ENCODE results near the gene TMEM132D. TPM values are rescaled to one million over a fixed set of nuclear protein-coding genes. Genes with fewer than 3 reads are reported as not detected.

TMEM132D gene
- total and polyA plus RNA-seq, 2 donors (not counting 3 experiments of a cell fraction or from before 2014, with no cell fraction given) = not detected

DNA sequence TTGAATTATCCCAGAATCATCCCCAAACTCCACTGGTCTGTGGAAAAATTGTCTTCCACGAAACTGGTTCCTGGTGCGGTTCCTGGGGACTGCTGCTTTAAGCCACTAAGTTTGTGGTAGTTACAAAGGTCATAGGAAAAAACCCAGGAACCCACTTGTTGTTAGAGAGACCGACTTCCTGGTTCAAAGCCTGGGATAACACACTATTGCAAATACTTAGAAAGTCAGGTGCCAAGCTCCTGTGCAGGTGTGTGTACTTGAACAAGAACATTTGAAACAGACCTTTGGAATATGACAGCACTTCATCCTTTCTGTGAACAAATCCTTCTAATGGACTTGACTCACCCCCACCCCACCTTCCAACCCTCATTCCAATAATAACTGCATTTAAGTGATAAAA, 530.9 kb downstream of the TMEM132D start:
- CTCF ChIA-PET = no interaction called here
- Histone ChIP-seq H3K27ac (ENCODE audit: insufficient read depth, low read depth, low read length) (no peak overlapping the region), H2AFZ (ENCODE audit: low read depth, low read length) (no peak overlapping the region), H3K4me3 (replicated peaks in 1 of 3; ENCODE audit: insufficient read depth in 1 of 3, low read depth in 1 of 3, low read length in 3 of 3) (no peak overlapping the region), H3K4me2 (ENCODE audit: insufficient read depth, low read length) (no peak overlapping the region), H3K36me3 (ENCODE audit: control insufficient read depth in 2 of 2, extremely low read depth in 1 of 2, insufficient read depth in 2 of 2, low read length in 2 of 2) (no peaks in the 10 kb centered on the region), H3K9ac (replicated peaks; ENCODE audit: extremely low read depth, insufficient read depth, low read length) (no peak overlapping the region), H3K9me1 (replicated peaks; ENCODE audit: control insufficient read depth, extremely low read depth, insufficient read depth, low read length) (no peaks in the 10 kb centered on the region), H3K4me1 (ENCODE audit: control insufficient read depth, extremely low read depth, insufficient read depth, low read length) (no peaks in the 10 kb centered on the region), H3K27me3 (ENCODE audit: control insufficient read depth in 2 of 2, insufficient read depth in 2 of 2, low read length in 2 of 2) (no peaks in the 10 kb centered on the region), H4K20me1 (replicated peaks; ENCODE audit: control insufficient read depth, extremely low read depth, insufficient read depth, low read length) (no peaks in the 10 kb centered on the region), H3K9me3 (replicated peaks; ENCODE audit: control insufficient read depth, insufficient read depth, low read length) (peaks cover 7% of the 10 kb centered on the region), H3K79me2 (ENCODE audit: control insufficient read depth, insufficient read depth, low read length) (no peaks in the 10 kb centered on the region)
- dilution Hi-C loops (cut with MboI; ENCODE audit: extremely low pct_ligation_motif_present, low sequenced_read_pairs) = no loop called here
- FAIRE-seq = no peak
- no peak for DNase-seq (ENCODE audit: low read depth, low spot score)
- TF ChIP-seq MYC (IDR thresholded peaks at IDR 0.05; ENCODE audit: low read depth, low read length) (no peak), POLR2A (IDR thresholded peaks at IDR 0.05; ENCODE audit: low read depth, low read length) (no peak), GATA2 (IDR thresholded peaks at IDR 0.05; ENCODE audit: insufficient read depth, insufficient read length, low read depth, low read length) (no peak), POLR2AphosphoS5 (IDR thresholded peaks at IDR 0.05; ENCODE audit: insufficient read depth, low read depth, low read length) (no peak), FOS (IDR thresholded peaks at IDR 0.05; ENCODE audit: borderline replicate concordance, insufficient read depth, low read length) (no peak), EZH2 (IDR thresholded peaks at IDR 0.05; ENCODE audit: borderline replicate concordance, low read depth, low read length, severe bottlenecking) (no peak)
- intact Hi-C loops (cut with micrococcal nuclease) = no loop called here
- POLR2A ChIA-PET = no interaction called here
- BruUV-seq (replicated peaks) = no TSS peak

DNA sequence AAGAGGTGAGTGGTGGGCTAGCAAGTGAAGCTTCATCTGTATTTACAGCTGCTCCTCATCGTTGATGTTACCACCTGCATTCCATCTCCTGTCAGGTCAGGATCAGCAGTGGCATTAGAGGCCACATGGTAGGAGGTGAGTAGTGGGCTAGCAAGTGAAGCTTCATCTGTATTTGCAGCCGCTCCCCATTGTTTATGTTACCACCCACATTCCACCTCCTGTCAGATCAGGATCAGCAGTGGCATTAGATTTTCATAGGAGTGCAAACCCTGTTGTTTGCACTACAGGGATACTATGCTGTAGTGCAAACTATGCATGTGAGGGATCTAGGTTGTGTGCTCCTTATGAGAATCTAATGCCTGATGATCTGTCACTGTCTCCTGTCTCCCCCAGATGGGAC, 531.5 kb downstream of the TMEM132D start:
- no peak overlapping the region for H3K4me2 ChIP-seq (ENCODE audit: insufficient read depth, low read length)
- no peak overlapping the region for H3K4me3 ChIP-seq (replicated peaks in 1 of 3; ENCODE audit: insufficient read depth in 1 of 3, low read depth in 1 of 3, low read length in 3 of 3)
- no peaks in the 10 kb centered on the region for H3K4me1 ChIP-seq (ENCODE audit: control insufficient read depth, extremely low read depth, insufficient read depth, low read length)
- TF ChIP-seq POLR2A (IDR thresholded peaks at IDR 0.05; ENCODE audit: low read depth, low read length) = no peak
- TF ChIP-seq POLR2AphosphoS5 (IDR thresholded peaks at IDR 0.05; ENCODE audit: insufficient read depth, low read depth, low read length) = no peak
- no peak for TF ChIP-seq EZH2 (IDR thresholded peaks at IDR 0.05; ENCODE audit: borderline replicate concordance, low read depth, low read length, severe bottlenecking)
- dilution Hi-C loops (cut with MboI; ENCODE audit: extremely low pct_ligation_motif_present, low sequenced_read_pairs) (no loop called here), intact Hi-C loops (cut with micrococcal nuclease) (no loop called here)
- H3K27me3 ChIP-seq (ENCODE audit: control insufficient read depth in 2 of 2, insufficient read depth in 2 of 2, low read length in 2 of 2) = no peaks in the 10 kb centered on the region
- no peaks in the 10 kb centered on the region for H3K79me2 ChIP-seq (ENCODE audit: control insufficient read depth, insufficient read depth, low read length)
- H3K9me1 ChIP-seq (replicated peaks; ENCODE audit: control insufficient read depth, extremely low read depth, insufficient read depth, low read length) = no peaks in the 10 kb centered on the region
- no peaks in the 10 kb centered on the region for H4K20me1 ChIP-seq (replicated peaks; ENCODE audit: control insufficient read depth, extremely low read depth, insufficient read depth, low read length)
- POLR2A ChIA-PET = no interaction called here
- DNase-seq (ENCODE audit: low read depth, low spot score) (no peak), FAIRE-seq (no peak)
- no peak overlapping the region for H3K27ac ChIP-seq (ENCODE audit: insufficient read depth, low read depth, low read length)
- BruUV-seq (replicated peaks) = no TSS peak
- H3K36me3 ChIP-seq (ENCODE audit: control insufficient read depth in 2 of 2, extremely low read depth in 1 of 2, insufficient read depth in 2 of 2, low read length in 2 of 2) = no peaks in the 10 kb centered on the region
- CTCF ChIA-PET = no interaction called here
- no peak overlapping the region for H3K9ac ChIP-seq (replicated peaks; ENCODE audit: extremely low read depth, insufficient read depth, low read length)
- no peak overlapping the region for H2AFZ ChIP-seq (ENCODE audit: low read depth, low read length)
- peaks cover 6% of the 10 kb centered on the region for H3K9me3 ChIP-seq (replicated peaks; ENCODE audit: control insufficient read depth, insufficient read depth, low read length)
